GM13976 (cell line): ENCODE results near the gene ATP2B2.

Source experiments
- DNase-seq: peaks from one replicate; pipeline ENCODE4 v3.0.0; 2012; ENCODE audit warnings: low spot score
- in situ Hi-C: fragments of 300-500 bp; cut with MboI; formaldehyde crosslinking; loops from one replicate; pipeline ENCODE4 v1.12.0; 2022; ENCODE audit warnings: low sequenced_read_pairs, mixed read lengths, inconsistent platforms; ENCODE audit not compliant: unreplicated experiment
- TF ChIP-seq, protein P1 (sequence below): IDR thresholded peaks from 2 replicates; pipeline ENCODE4 v1.5.1; 2012; ENCODE audit warnings: borderline replicate concordance, mild to moderate bottlenecking; ENCODE audit not compliant: insufficient read depth; ENCODE audit errors: extremely low read depth, missing control alignments, control extremely low read depth

Gene ATP2B2

DNA sequence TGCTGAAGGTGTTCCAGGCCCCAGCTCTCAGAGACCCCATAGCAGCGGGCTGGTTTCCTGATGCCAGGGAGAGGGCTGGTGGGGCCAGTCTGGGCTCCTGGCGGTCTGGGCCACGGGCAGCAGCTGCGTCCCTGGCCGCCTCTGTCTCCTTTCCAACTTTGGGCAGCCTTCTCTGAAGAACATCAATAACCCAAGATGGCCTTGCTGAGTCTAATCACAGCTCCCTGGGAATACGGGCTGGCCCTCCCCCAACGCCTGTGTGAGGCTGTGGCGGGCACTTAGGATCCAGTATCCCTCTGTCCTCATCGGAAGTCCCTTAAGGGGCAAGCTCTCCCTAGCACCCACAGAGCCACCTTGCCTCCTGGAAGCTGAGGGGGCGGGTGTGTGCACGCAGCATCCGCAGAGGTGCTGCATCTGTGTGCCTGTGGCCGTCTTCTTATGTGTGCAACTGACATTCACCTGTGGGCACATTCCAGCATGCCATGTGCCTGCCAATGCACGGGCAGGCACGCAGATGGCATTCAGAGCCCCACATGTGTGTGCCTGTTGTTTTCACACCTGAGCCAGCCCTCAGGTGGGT is 2.1 kb downstream of the ATP2B2 start:
- DNase-seq = no peak
- in situ Hi-C loops = no loop called here
- TF ChIP-seq, protein P1, sequence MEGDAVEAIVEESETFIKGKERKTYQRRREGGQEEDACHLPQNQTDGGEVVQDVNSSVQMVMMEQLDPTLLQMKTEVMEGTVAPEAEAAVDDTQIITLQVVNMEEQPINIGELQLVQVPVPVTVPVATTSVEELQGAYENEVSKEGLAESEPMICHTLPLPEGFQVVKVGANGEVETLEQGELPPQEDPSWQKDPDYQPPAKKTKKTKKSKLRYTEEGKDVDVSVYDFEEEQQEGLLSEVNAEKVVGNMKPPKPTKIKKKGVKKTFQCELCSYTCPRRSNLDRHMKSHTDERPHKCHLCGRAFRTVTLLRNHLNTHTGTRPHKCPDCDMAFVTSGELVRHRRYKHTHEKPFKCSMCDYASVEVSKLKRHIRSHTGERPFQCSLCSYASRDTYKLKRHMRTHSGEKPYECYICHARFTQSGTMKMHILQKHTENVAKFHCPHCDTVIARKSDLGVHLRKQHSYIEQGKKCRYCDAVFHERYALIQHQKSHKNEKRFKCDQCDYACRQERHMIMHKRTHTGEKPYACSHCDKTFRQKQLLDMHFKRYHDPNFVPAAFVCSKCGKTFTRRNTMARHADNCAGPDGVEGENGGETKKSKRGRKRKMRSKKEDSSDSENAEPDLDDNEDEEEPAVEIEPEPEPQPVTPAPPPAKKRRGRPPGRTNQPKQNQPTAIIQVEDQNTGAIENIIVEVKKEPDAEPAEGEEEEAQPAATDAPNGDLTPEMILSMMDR = no peak

DNA sequence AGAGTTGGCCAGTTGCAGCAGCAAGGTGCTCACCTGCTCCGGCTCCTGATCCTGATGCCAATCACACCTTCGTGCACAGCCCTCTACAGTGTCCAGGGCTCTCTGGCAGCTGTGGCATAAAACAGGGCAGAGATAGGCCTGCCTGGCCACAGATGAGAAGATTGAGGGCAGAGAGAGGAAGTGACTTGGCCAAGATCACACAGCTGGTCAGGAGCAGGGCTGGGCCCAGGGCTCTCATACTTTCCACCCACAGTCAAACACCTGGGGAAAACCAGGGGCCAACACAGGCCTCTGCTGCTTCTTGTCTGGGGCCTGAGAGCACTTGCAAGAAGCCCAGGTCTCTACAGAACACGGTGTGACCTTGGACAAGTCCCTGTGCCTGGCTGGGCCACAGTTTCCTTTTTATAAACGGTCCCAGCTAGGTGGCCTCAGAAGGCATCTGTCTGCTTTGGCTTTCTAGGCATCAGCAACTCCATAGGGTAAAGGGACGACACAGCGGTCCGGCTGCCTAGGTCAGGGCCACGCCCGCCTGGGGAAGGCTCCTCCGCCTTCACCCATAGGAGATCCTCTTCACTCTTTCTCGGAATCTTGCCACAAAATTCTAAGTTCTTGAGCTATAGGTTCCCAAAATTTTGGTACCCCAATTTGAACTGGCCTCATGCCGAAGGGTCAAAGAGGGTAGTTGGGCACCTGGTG is 3.1 kb downstream of the ATP2B2 start:
- in situ Hi-C loops = no loop called here
- no peak for DNase-seq
- TF ChIP-seq, protein P1 = no peak

DNA sequence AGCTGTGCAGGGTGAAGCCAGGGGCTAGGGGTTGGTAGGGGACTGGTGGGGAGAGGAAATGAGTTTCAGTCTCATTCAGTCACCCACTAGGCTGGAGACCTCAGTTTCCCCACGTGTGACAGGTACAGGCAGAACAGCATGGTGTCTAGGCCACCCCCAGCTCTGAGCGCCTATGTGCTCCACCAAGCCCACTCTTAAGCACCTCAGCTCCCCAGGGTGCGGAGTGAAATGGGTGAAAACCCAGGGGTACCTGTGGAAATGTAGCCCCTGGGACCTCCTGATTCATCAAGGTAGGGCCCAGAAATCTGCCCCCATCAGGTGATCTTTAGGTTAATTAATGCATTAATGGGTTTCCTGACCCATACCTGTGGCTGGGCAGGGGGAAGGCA is 3.7 kb downstream of the ATP2B2 start:
- TF ChIP-seq, protein P1 = no peak
- no peak for DNase-seq
- in situ Hi-C loops = no loop called here

DNA sequence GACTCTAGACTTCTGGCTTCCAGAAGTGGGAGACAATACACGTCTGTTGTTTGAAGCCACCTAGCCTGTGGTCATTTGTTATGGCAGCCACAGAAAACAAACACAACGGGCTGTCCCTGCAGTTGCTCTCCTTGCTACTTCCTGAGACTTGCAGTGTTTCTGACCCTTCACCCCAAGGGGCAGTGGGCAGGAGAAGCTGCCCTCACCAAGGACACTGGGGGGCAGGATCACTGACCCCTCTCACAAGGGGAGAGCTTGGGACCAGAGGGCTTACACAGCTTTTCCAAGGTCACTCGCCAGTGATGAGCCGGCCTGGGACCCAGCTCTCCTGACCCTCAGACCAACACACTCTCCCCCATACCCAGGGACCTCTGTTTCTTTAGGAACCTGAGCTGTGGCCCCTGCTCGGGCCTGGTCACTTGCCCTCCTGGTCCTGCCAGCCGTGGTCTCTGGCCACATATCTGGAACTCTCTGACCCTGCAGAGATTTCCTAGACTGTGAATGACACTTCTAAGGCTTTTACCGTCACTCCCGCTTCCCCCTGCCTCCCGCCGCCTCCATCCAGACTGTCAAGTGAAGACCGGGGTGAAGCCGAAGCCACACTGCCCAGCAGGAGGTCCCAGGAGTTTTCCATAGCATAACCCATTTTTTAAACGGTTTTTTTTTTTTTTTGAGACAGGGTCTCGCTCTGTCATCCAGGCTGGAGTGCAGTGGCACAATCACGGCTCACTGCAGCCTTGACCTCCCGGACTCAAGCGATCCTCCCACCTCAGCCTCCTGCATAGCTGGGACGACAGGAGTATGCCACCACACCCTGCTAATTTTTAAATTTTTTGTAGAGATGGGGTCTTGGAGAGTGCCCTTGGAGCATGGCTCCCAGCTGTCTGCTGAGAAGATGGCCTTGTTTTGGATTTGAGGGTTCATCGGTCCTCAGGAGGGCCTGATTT is 4.4 kb downstream of the ATP2B2 start:
- TF ChIP-seq, protein P1 = no peak
- in situ Hi-C loops = no loop called here
- DNase-seq = no peak

DNA sequence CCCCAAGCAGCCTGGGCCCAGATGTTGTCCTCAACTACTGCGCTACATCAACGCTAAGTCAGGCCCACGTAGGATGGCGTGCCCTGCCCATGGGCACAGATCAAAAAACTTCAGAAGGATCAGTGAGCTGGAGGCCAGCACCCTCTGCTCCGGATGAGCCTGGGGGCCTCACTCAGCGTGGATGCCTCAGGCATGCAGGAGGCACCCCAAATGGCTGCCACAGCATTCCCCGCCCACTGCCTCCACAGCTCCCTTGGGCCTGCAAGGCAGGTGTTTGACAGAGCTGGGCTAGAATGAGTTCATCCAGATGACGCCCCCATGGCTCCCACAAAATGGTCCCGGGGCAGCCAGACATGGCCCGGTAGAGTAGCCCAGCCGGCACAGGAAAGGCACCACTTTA is 7.1 kb downstream of the ATP2B2 start:
- TF ChIP-seq, protein P1 = no peak
- in situ Hi-C loops = no loop called here
- DNase-seq = no peak

DNA sequence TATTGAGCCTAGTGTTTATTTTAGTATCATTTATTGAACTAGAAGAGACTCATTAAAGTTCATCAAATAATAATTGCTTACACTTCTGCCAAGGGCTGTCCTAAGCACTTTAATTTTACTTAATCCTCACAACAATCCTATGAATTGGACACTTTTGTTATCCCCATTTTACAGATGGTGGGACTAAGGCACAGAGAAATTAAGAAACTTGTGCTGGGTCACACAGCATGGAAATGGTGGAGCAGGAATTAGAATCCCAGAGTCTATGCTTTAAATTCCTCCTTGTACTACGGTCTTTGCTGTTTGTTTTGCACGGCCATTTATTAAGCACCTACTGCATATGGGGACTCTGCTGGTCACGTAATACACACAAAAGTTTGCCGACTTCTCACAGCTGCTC is 7.9 kb downstream of the ATP2B2 start:
- TF ChIP-seq, protein P1 = no peak
- in situ Hi-C loops = no loop called here
- DNase-seq = no peak
